ENCODE data around the gene RBMS1. TPM values are rescaled to one million over a fixed set of nuclear protein-coding genes. Genes with fewer than 3 reads are reported as not detected.

The RBMS1 gene
- total RNA-seq, 1 donor: 111 TPM

DNA sequence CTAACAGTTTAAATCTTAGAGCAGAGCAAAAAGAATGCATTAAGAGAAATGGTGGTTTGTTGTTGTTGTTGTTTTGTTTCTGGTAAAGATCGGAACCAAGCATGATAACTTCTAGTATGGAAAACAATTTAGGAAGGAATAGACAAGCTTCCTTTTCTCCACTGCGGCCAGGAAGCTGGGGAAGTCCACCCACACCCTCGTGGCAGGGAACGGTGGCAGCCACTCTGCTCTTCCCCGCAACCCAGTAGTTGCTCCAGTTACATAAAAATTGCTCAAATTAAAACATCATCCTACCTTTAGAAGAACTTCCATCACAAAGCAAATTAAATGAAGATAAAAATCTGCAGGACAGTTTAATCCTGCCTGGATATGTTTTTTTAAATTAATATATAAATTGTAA, 113.0 kb downstream of the RBMS1 start:
- peaks cover 63% of the 10 kb centered on the region for H3K4me1 ChIP-seq (ENCODE audit: insufficient read depth, low read length)
- no peak for DNase-seq (ENCODE audit: insufficient read length, low spot score, missing footprints)
- H3K79me2 ChIP-seq (ENCODE audit: insufficient read depth, low read length): peaks cover 94% of the 10 kb centered on the region
- no peaks in the 10 kb centered on the region for H3K9me3 ChIP-seq (ENCODE audit: low read depth, low read length)
- H2AFZ ChIP-seq (ENCODE audit: low read length): no peak overlapping the region
- no peaks in the 10 kb centered on the region for H3K36me3 ChIP-seq (ENCODE audit: insufficient read depth, low read length)
- peak overlapping the region; percentile 89 for H3K27ac ChIP-seq (ENCODE audit: low read depth, low read length)
- H3K27me3 ChIP-seq (ENCODE audit: insufficient read depth, low read length): no peaks in the 10 kb centered on the region
- H3K4me3 ChIP-seq (ENCODE audit: insufficient read depth, low read length): no peak overlapping the region
- H3K4me2 ChIP-seq (ENCODE audit: insufficient read depth, low read length): peak overlapping the region; percentile 71
- peaks cover 2% of the 10 kb centered on the region for H4K20me1 ChIP-seq (ENCODE audit: insufficient read depth, low read length)
- TF ChIP-seq, protein P1, sequence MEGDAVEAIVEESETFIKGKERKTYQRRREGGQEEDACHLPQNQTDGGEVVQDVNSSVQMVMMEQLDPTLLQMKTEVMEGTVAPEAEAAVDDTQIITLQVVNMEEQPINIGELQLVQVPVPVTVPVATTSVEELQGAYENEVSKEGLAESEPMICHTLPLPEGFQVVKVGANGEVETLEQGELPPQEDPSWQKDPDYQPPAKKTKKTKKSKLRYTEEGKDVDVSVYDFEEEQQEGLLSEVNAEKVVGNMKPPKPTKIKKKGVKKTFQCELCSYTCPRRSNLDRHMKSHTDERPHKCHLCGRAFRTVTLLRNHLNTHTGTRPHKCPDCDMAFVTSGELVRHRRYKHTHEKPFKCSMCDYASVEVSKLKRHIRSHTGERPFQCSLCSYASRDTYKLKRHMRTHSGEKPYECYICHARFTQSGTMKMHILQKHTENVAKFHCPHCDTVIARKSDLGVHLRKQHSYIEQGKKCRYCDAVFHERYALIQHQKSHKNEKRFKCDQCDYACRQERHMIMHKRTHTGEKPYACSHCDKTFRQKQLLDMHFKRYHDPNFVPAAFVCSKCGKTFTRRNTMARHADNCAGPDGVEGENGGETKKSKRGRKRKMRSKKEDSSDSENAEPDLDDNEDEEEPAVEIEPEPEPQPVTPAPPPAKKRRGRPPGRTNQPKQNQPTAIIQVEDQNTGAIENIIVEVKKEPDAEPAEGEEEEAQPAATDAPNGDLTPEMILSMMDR (IDR thresholded peaks at IDR 0.05; ENCODE audit: extremely low read depth, low read depth, low read length): no peak

DNA sequence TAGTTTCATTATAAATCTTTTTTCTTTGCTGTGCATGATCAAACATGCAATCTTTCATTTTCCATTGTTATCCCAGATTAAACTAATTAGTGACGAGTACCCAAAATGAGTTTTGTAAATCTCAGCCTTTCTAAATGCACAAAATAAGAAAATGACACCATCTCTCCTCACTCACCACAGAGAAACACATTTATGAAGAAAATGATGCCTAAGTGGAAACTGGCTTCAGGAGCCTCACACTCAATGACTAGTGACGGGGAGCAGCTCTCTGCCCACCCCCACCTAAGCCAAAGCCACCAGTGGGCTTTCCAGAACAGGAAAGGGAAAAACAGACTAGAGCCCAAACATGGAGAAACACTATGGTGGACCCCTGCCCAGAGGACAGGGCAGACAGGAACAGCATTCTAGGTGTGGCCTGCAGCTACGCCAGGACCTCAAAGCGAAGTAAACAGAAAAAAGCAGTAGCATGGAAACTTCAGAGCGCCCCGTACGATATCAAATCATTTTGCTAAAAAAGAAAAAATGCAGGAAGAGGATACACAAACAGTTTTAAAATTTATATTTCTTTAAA, 113.5 kb downstream of the RBMS1 start:
- Histone ChIP-seq H3K36me3 (ENCODE audit: insufficient read depth, low read length) (no peaks in the 10 kb centered on the region), H4K20me1 (ENCODE audit: insufficient read depth, low read length) (peaks cover 2% of the 10 kb centered on the region), H3K27me3 (ENCODE audit: insufficient read depth, low read length) (no peaks in the 10 kb centered on the region), H3K4me2 (ENCODE audit: insufficient read depth, low read length) (peak overlapping the region; percentile 71), H3K9me3 (ENCODE audit: low read depth, low read length) (no peaks in the 10 kb centered on the region), H2AFZ (ENCODE audit: low read length) (no peak overlapping the region), H3K79me2 (ENCODE audit: insufficient read depth, low read length) (peaks cover 94% of the 10 kb centered on the region), H3K4me1 (ENCODE audit: insufficient read depth, low read length) (peaks cover 68% of the 10 kb centered on the region), H3K4me3 (ENCODE audit: insufficient read depth, low read length) (no peak overlapping the region), H3K27ac (ENCODE audit: low read depth, low read length) (peak overlapping the region; percentile 89)
- TF ChIP-seq, protein P1 (IDR thresholded peaks at IDR 0.05; ENCODE audit: extremely low read depth, low read depth, low read length): no peak
- no peak for DNase-seq (ENCODE audit: insufficient read length, low spot score, missing footprints)

DNA sequence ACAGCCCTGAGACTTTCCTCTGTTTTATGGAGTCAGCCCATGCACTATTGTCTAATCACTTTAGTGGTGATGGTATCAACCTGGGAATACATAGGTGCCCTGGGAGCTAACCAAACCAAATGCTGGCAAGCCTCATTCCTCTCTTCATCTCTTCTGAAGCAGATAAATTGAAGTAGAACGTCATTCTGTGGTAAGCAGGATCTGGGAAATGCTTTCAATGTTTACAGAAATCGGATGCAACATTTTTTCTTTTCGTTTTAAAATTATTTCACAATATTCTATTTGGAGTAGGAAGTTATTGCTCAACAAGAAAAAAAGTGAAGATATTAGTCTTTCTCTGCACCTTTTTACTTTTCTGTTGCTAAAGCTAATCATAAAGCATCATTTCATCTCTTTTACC, 114.2 kb downstream of the RBMS1 start:
- Histone ChIP-seq H3K36me3 (ENCODE audit: insufficient read depth, low read length) (no peaks in the 10 kb centered on the region), H3K4me1 (ENCODE audit: insufficient read depth, low read length) (peaks cover 72% of the 10 kb centered on the region), H3K27ac (ENCODE audit: low read depth, low read length) (peak overlapping the region; percentile 89), H3K79me2 (ENCODE audit: insufficient read depth, low read length) (peaks cover 93% of the 10 kb centered on the region), H3K4me2 (ENCODE audit: insufficient read depth, low read length) (peak overlapping the region; percentile 71), H3K27me3 (ENCODE audit: insufficient read depth, low read length) (no peaks in the 10 kb centered on the region), H3K9me3 (ENCODE audit: low read depth, low read length) (no peaks in the 10 kb centered on the region), H4K20me1 (ENCODE audit: insufficient read depth, low read length) (peaks cover 5% of the 10 kb centered on the region), H3K4me3 (ENCODE audit: insufficient read depth, low read length) (no peak overlapping the region), H2AFZ (ENCODE audit: low read length) (no peak overlapping the region)
- DNase-seq (ENCODE audit: insufficient read length, low spot score, missing footprints): no peak
- TF ChIP-seq, protein P1 (IDR thresholded peaks at IDR 0.05; ENCODE audit: extremely low read depth, low read depth, low read length): no peak

DNA sequence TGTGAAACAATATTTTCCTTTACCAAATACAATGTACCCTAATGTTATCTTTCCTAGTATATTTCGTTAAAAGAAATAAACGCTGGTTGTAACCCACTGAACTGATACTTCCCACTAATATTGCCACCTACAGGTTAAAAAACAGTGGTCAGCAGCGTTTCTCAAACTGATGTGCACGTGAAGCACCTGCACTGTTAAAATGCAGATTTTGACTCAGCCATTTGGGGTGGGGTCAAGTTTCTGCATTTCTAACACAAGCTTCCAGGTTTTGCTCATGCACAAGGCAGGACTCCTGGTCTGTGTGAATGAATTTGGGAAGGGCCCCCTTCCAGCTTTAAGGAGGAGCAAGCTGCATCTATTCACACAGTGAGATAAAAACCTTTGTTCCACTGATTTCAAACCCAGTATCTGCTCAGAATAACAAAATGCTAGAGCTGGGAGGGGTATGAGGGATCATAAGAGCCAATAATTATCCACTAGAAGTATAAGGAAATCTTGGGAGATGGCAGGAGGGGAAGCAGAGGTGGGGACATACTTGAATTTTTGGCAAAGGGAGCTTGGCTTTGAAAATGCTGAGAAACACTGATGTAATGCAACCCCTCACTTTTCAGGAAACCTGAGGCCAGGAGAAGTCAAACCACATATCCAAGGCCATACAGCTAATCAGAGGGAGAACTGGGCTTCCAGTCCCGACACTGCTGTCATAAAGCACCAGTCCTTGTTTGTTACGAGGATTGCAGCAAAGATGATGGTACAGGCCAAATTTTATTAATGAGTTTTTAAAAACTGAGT, 116.2 kb downstream of the RBMS1 start:
- Histone ChIP-seq H3K27ac (ENCODE audit: low read depth, low read length) (peak overlapping the region; percentile 89), H4K20me1 (ENCODE audit: insufficient read depth, low read length) (peaks cover 2% of the 10 kb centered on the region), H3K4me1 (ENCODE audit: insufficient read depth, low read length) (peaks cover 92% of the 10 kb centered on the region), H3K4me2 (ENCODE audit: insufficient read depth, low read length) (no peak overlapping the region), H3K79me2 (ENCODE audit: insufficient read depth, low read length) (peaks cover 95% of the 10 kb centered on the region), H2AFZ (ENCODE audit: low read length) (no peak overlapping the region), H3K27me3 (ENCODE audit: insufficient read depth, low read length) (no peaks in the 10 kb centered on the region), H3K9me3 (ENCODE audit: low read depth, low read length) (no peaks in the 10 kb centered on the region), H3K36me3 (ENCODE audit: insufficient read depth, low read length) (no peaks in the 10 kb centered on the region), H3K4me3 (ENCODE audit: insufficient read depth, low read length) (no peak overlapping the region)
- TF ChIP-seq, protein P1 (IDR thresholded peaks at IDR 0.05; ENCODE audit: extremely low read depth, low read depth, low read length): no peak
- DNase-seq (ENCODE audit: insufficient read length, low spot score, missing footprints): no peak
